B cell (primary cell): ENCODE measurements around the gene RANBP10. TPM values are rescaled to one million over a fixed set of nuclear protein-coding genes. Genes with fewer than 3 reads are reported as not detected.

Experiments
- ATAC-seq: fragments of 200-7000 bp; cut with Tn5 transposase; one replicate; pipeline ENCODE4 v1.10.0; 2021; ENCODE audit warnings: low read depth, mild to moderate bottlenecking, moderate number of reproducible peaks, moderate library complexity
- CTCF ChIA-PET: fragments of 350-600 bp; sonication (Branson Sonifier 250); formaldehyde crosslinking; loops from one replicate; lab custom pipeline; 2021; ENCODE audit warnings: antibody characterized with exemption, inconsistent platforms; lab: Charles Lee
- POLR2A ChIA-PET: fragments of 350-600 bp; sonication (Branson Sonifier 250); formaldehyde crosslinking; loops from one replicate; lab custom pipeline; 2021; ENCODE audit warnings: antibody characterized with exemption; lab: Charles Lee
- DNase-seq: peaks from one replicate; pipeline ENCODE4 v3.0.0; 2013
- H2AFZ ChIP-seq: 2 replicates; pipeline ENCODE4 v1.6.1; 2012; ENCODE audit warnings: mild to moderate bottlenecking, low read depth, low read length; ENCODE audit not compliant: insufficient read depth, poor library complexity, severe bottlenecking
- H3K27ac ChIP-seq, 2 donors: 1 replicate in 1 of 2; 2 replicates in 1 of 2; pipeline ENCODE4 v1.5.1; 2012 to 2013; ENCODE audit warnings: low read length in 2 of 2, mild to moderate bottlenecking in 2 of 2, moderate library complexity in 1 of 2
- H3K27me3 ChIP-seq, 4 experiments: fragments of 200-600 bp in 1 of 4; sonication (generic) in 1 of 4; replicated peaks in 1 of 4; 1 replicate in 2 of 4; 2 replicates in 2 of 4; pipeline versions ENCODE4 v1.6.1 to v1.7.0; 2013 to 2016; ENCODE audit warnings: low read length in 3 of 4, mild to moderate bottlenecking in 2 of 4, mixed read lengths in 1 of 4, moderate library complexity in 1 of 4; ENCODE audit not compliant: insufficient read depth in 4 of 4, control insufficient read depth in 3 of 4; ENCODE audit errors: control extremely low read depth in 1 of 4
- H3K36me3 ChIP-seq, 2 experiments: replicated peaks in 1 of 2; 1 replicate in 1 of 2; 2 replicates in 1 of 2; pipeline versions ENCODE4 v1.6.1 to v1.7.1; 2013; ENCODE audit warnings: low read length in 1 of 2; ENCODE audit not compliant: insufficient read depth in 2 of 2, control insufficient read depth in 1 of 2; ENCODE audit errors: control extremely low read depth in 1 of 2, extremely low read depth in 1 of 2
- H3K4me1 ChIP-seq, 2 donors: fragments of 200-600 bp in 1 of 2; sonication (generic) in 1 of 2; 1 replicate in 1 of 2; 2 replicates in 1 of 2; pipeline versions ENCODE4 v1.5.1 to v1.6.1; 2013 to 2017; ENCODE audit warnings: low read length in 2 of 2; ENCODE audit not compliant: control insufficient read depth in 2 of 2, insufficient read depth in 2 of 2
- H3K4me2 ChIP-seq: replicated peaks from 2 replicates; pipeline ENCODE3; 2012; ENCODE audit warnings: mild to moderate bottlenecking, low read depth, low read length; ENCODE audit not compliant: poor library complexity, severe bottlenecking
- H3K4me3 ChIP-seq, 5 experiments: fragments of 200-600 bp in 1 of 5; sonication (generic) in 1 of 5; 1 replicate in 3 of 5; 2 replicates in 2 of 5; pipeline versions ENCODE4 v1.5.1 to v1.7.0; 2011 to 2016; ENCODE audit warnings: low read length in 4 of 5, mild to moderate bottlenecking in 4 of 5, low read depth in 2 of 5, control low read depth in 1 of 5, moderate library complexity in 1 of 5; ENCODE audit not compliant: insufficient read depth in 1 of 5; ENCODE audit errors: control extremely low read depth in 1 of 5, extremely low read depth in 1 of 5
- H3K79me2 ChIP-seq: fragments of 200-600 bp; sonication (generic); one replicate; pipeline ENCODE4 v1.6.0; 2016; ENCODE audit warnings: low read length; ENCODE audit not compliant: control insufficient read depth, insufficient read depth
- H3K9ac ChIP-seq: fragments of 200-600 bp; sonication (generic); 2 replicates; pipeline ENCODE4 v1.6.1; 2017; ENCODE audit warnings: mild to moderate bottlenecking, low read length, moderate library complexity
- H3K9me3 ChIP-seq, 3 donors: one replicate each; pipeline versions ENCODE4 v1.6.1 to v1.7.1; 2013; ENCODE audit warnings: low read length in 2 of 3; ENCODE audit not compliant: control insufficient read depth in 2 of 3, insufficient read depth in 1 of 3; ENCODE audit errors: control extremely low read depth in 1 of 3
- H4K20me1 ChIP-seq: 2 replicates; pipeline ENCODE4 v1.6.0; 2012; ENCODE audit warnings: mild to moderate bottlenecking, low read length; ENCODE audit not compliant: insufficient read depth, control insufficient read depth, poor library complexity, severe bottlenecking
- H3K27ac Mint-ChIP-seq: one replicate; pipeline ENCODE4 v1.8.0; 2021; ENCODE audit warnings: mixed read lengths
- H3K27me3 Mint-ChIP-seq: one replicate; pipeline ENCODE4 v1.8.0; 2021; ENCODE audit warnings: mixed read lengths
- H3K4me1 Mint-ChIP-seq: one replicate; pipeline ENCODE4 v1.8.0; 2021; ENCODE audit warnings: mixed read lengths
- H3K4me3 Mint-ChIP-seq: one replicate; pipeline ENCODE4 v1.8.0; 2021; ENCODE audit warnings: mixed read lengths
- H3K9me3 Mint-ChIP-seq: one replicate; pipeline ENCODE4 v1.8.0; 2022; ENCODE audit warnings: mixed read lengths; ENCODE audit not compliant: insufficient read depth
- EZH2 ChIP-seq: IDR thresholded peaks from 2 replicates; pipeline ENCODE4 v1.6.1; 2012; ENCODE audit warnings: borderline replicate concordance, low read depth, mild to moderate bottlenecking, moderate library complexity, low read length; ENCODE audit not compliant: insufficient read depth, poor library complexity, severe bottlenecking
- WGBS: methylation state at CpG from one replicate; pipeline ENCODE4 v1.1.5; 2013; ENCODE audit warnings: missing lambda C conversion rate; ENCODE audit not compliant: insufficient coverage; 5-methylcytosine and 5-hydroxymethylcytosine counted together
- intact Hi-C: fragments of 100-400 bp; cut with micrococcal nuclease; formaldehyde crosslinking; loops from one replicate; pipeline ENCODE4 v1.10.0; 2022
- polyA plus RNA-seq: library from polyadenylated mRNA; depleted of rRNA; stranded (reverse); fragments of >200 nt; gene quantifications from 2 replicates; pipeline ENCODE4 v1.2.3, GENCODE V29; 2012
- total RNA-seq, 2 donors: library from RNA; stranded (reverse); fragments of 120-200 nt in 1 of 2; gene quantifications; 1 replicate in 1 of 2; 2 replicates in 1 of 2; pipeline versions ENCODE4 v1.2.3 to v1.2.4, GENCODE V29; 2013 to 2022
- TF ChIP-seq, protein P1 (sequence below): fragments of 200-600 bp; IDR thresholded peaks from one replicate; pipeline ENCODE4 v1.8.0; 2022; ENCODE audit warnings: antibody characterized with exemption, mild to moderate bottlenecking

Gene RANBP10
- total and polyA plus RNA-seq, 2 donors (not counting 1 experiment from before 2014, with no cell fraction given) = 29.0 to 32.2 TPM

DNA sequence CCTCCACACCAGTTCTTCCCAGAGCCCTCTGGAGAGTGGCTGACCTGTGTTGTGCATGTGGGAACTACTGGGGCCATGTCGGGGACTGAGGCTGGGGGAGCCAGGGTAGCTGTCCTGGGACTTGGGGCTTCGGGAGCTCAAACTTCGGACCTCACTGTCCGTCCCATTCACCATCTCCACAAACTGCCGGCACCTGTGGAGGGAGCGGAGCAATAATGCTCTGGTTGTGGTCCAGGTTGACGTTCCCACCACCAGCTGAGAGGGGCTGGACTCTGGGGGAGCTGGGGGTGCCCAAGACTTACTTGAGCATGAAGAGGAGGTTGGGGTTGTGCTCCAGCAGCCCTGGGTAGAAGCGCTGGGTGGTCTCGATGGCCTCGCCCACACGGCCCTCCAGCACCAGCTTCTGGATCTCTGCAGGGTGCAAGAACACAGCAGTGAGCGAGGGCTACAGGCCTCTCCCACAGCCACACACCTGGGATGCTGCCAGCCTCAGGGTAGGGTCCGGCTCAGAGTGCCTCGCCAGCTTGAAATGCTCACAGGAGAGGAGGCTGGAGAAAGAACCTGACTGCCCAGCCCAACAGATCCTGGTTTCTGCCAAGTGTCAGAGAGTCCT lies 76.6 kb downstream of the RANBP10 start:
- DNase-seq (no peak), ATAC-seq (no peak)
- Histone ChIP-seq H3K4me3 (no peak overlapping the region), H3K79me2 (no peaks in the 10 kb centered on the region), H3K9ac (no peak overlapping the region), H3K27ac (no peak overlapping the region), H3K27me3 (no peaks in the 10 kb centered on the region), H3K4me1 (no peaks in the 10 kb centered on the region), H3K9me3 (no peaks in the 10 kb centered on the region), H4K20me1 (no peaks in the 10 kb centered on the region), H3K36me3 (peaks cover 0 to 81% of the 10 kb centered on the region in 2 experiments), H2AFZ (no peak overlapping the region), H3K4me2 (no peak overlapping the region)
- no peaks in the 10 kb centered on the region for H3K4me1 Mint-ChIP-seq
- WGBS = 97% methylated on average over 14 of the region's 14 CpGs
- H3K9me3 Mint-ChIP-seq = no peaks in the 10 kb centered on the region
- H3K27ac Mint-ChIP-seq = no peak overlapping the region
- H3K27me3 Mint-ChIP-seq = no peaks in the 10 kb centered on the region
- intact Hi-C loops = no loop called here
- TF ChIP-seq EZH2 = no peak
- TF ChIP-seq, protein P1, sequence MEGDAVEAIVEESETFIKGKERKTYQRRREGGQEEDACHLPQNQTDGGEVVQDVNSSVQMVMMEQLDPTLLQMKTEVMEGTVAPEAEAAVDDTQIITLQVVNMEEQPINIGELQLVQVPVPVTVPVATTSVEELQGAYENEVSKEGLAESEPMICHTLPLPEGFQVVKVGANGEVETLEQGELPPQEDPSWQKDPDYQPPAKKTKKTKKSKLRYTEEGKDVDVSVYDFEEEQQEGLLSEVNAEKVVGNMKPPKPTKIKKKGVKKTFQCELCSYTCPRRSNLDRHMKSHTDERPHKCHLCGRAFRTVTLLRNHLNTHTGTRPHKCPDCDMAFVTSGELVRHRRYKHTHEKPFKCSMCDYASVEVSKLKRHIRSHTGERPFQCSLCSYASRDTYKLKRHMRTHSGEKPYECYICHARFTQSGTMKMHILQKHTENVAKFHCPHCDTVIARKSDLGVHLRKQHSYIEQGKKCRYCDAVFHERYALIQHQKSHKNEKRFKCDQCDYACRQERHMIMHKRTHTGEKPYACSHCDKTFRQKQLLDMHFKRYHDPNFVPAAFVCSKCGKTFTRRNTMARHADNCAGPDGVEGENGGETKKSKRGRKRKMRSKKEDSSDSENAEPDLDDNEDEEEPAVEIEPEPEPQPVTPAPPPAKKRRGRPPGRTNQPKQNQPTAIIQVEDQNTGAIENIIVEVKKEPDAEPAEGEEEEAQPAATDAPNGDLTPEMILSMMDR = no peak
- H3K4me3 Mint-ChIP-seq = no peak overlapping the region
- ChIA-PET CTCF (no interaction called here), POLR2A (no interaction called here)

DNA sequence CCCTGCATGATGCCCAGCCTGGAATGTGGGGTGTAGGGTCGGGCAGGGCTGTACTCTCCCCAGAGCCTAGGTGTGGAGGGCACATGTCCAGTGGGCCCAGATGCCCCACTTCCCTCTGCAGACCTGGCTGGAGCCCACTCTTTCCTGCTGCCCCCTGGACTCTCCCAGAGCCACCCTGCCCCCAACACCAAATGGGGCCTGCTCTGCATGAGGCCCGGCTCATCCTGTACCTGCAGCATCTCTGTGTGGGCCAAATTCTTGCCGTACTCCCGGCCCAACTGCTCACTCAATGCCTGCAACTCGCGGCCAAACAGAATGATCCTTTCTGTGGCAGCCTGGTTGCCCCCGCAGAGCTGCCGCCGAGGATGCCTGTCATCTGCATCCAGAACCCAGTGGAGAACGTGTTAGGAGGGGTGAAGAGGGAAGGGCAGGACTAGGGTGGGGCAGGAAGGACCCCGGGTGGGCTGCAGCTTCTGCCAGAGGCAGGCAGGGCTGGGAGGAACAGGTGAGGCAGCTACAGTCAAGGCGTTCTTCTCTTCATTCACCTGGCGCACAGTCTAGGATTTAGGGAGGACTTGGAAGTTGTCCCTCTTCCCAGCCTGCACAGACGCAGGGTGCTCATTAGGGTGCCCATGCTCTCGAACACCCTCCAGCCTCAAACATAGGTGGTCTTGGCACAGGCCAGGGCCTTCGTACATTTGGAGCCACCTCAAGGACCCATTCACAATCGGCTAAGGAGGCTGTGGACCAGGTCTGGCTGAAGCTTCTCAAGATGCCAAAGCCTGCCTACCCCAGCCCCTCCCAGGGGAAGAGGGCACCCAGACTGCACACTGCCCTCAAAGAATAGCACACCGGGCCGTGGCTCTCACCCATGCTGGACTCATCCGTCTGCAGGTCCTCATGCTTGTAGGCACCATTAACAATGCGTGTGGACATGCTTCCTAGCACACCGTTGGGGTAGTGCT lies 78.6 kb downstream of the RANBP10 start:
- H3K27me3 Mint-ChIP-seq = no peaks in the 10 kb centered on the region
- POLR2A ChIA-PET = no interaction called here

More for the DNA sequence above, 78.6 kb downstream of the RANBP10 start:
- H3K36me3 ChIP-seq = peaks cover 0 to 82% of the 10 kb centered on the region in 2 experiments
- no peak for DNase-seq
- H3K4me1 Mint-ChIP-seq = peaks cover 1% of the 10 kb centered on the region
- no peaks in the 10 kb centered on the region for H3K79me2 ChIP-seq
- H3K27ac Mint-ChIP-seq = no peak overlapping the region
- no peak overlapping the region for H3K4me3 Mint-ChIP-seq
- CTCF ChIA-PET = interaction anchor here (1.1 kb wide), 1 partner anchor 89 kb away, joined by 5 read pairs; no protein-coding TSS in a partner anchor
- no peak for ATAC-seq
- no peaks in the 10 kb centered on the region for H3K4me1 ChIP-seq
- H3K9me3 Mint-ChIP-seq = no peaks in the 10 kb centered on the region
- H3K4me2 ChIP-seq = no peak overlapping the region
- H2AFZ ChIP-seq = no peak overlapping the region
- H3K9ac ChIP-seq = no peak overlapping the region
- no peak overlapping the region for H3K4me3 ChIP-seq
- no peaks in the 10 kb centered on the region for H3K9me3 ChIP-seq
- H3K27me3 ChIP-seq = no peaks in the 10 kb centered on the region
- TF ChIP-seq EZH2 = no peak
- TF ChIP-seq, protein P1 = no peak
- 93% methylated on average over 19 of the region's 22 CpGs for WGBS
- intact Hi-C loops = no loop called here
- H3K27ac ChIP-seq = no peak overlapping the region
- no peaks in the 10 kb centered on the region for H4K20me1 ChIP-seq
